WTC11 (cell line): ENCODE results near the gene TEX261. TPM values are rescaled to one million over a fixed set of nuclear protein-coding genes. Genes with fewer than 3 reads are reported as not detected.
A peak's percentile ranks its signal among the peaks of the same experiment; 100 is the strongest.

Source experiments
- CREM ChIP-seq: sonication (generic); formaldehyde crosslinking; IDR thresholded peaks from 2 replicates; pipeline ENCODE4 v1.8.1; 2022; ENCODE audit warnings: mild to moderate bottlenecking, missing genetic modification reagents, moderate library complexity
- ELF4 ChIP-seq: sonication (generic); formaldehyde crosslinking; IDR thresholded peaks from 2 replicates; pipeline ENCODE4 v1.8.1; 2022; ENCODE audit warnings: low read depth, mild to moderate bottlenecking, moderate library complexity, missing genetic modification reagents
- FOXJ3 ChIP-seq: sonication (generic); formaldehyde crosslinking; IDR thresholded peaks from 2 replicates; pipeline ENCODE4 v1.9.0; 2021; ENCODE audit warnings: missing genetic modification reagents, mild to moderate bottlenecking, borderline replicate concordance
- IRF2 ChIP-seq: sonication (generic); formaldehyde crosslinking; IDR thresholded peaks from 2 replicates; pipeline ENCODE4 v1.8.0; 2022; ENCODE audit warnings: low read depth, missing genetic modification reagents, borderline replicate concordance
- PRRX2 ChIP-seq: fragments of 250-450 bp; sonication (Bioruptor Pico); IDR thresholded peaks from 2 replicates; pipeline ENCODE4 v1.8.0; 2021; ENCODE audit warnings: mild to moderate bottlenecking
- SP1 ChIP-seq: sonication (generic); formaldehyde crosslinking; conservative IDR thresholded peaks from 2 replicates; pipeline ENCODE4 v1.8.1; 2022; ENCODE audit warnings: missing genetic modification reagents
- TCF7 ChIP-seq: sonication (generic); formaldehyde crosslinking; IDR thresholded peaks from 2 replicates; pipeline ENCODE4 v1.8.0; 2022; ENCODE audit warnings: mild to moderate bottlenecking, low read depth, missing genetic modification reagents, moderate library complexity
- TEAD1 ChIP-seq: sonication (generic); formaldehyde crosslinking; IDR thresholded peaks from 2 replicates; pipeline ENCODE4 v1.8.0; 2022; ENCODE audit warnings: mild to moderate bottlenecking, missing genetic modification reagents
- ZNF671 ChIP-seq: fragments of 250-450 bp; sonication (Bioruptor Pico); IDR thresholded peaks from 2 replicates; pipeline ENCODE4 v1.8.0; 2021; ENCODE audit warnings: mild to moderate bottlenecking
- total RNA-seq: library from RNA; stranded (reverse); gene quantifications from 3 replicates; pipeline ENCODE4 v1.2.3, GENCODE V29; 2021
- TF ChIP-seq, protein P1 (sequence below): fragments of 250-450 bp; sonication (Bioruptor Pico); conservative IDR thresholded peaks from 2 replicates; pipeline ENCODE4 v1.9.0; 2021; ENCODE audit warnings: mild to moderate bottlenecking
- TF ChIP-seq, protein P2 (sequence below): sonication (generic); formaldehyde crosslinking; IDR thresholded peaks from 2 replicates; pipeline ENCODE4 v1.8.0; 2022; ENCODE audit warnings: mild to moderate bottlenecking, missing genetic modification reagents
- TF ChIP-seq, protein P3 (sequence below): fragments of 250-450 bp; sonication (Bioruptor Pico); IDR thresholded peaks from 2 replicates; pipeline ENCODE4 v1.8.0; 2021; ENCODE audit warnings: mild to moderate bottlenecking
- TF ChIP-seq, protein P4 (sequence below): sonication (generic); formaldehyde crosslinking; IDR thresholded peaks from 2 replicates; pipeline ENCODE4 v1.8.1; 2022; ENCODE audit warnings: low read depth, missing genetic modification reagents, borderline replicate concordance
- TF ChIP-seq, protein P5 (sequence below): sonication (generic); formaldehyde crosslinking; IDR thresholded peaks from 2 replicates; pipeline ENCODE4 v1.8.1; 2023; ENCODE audit warnings: mild to moderate bottlenecking, missing genetic modification reagents, moderate library complexity
- TF ChIP-seq, protein P6 (sequence below): sonication (generic); formaldehyde crosslinking; IDR thresholded peaks from 2 replicates; pipeline ENCODE4 v1.8.0; 2023; ENCODE audit warnings: mild to moderate bottlenecking, missing genetic modification reagents
- TF ChIP-seq, protein P7 (sequence below): sonication (generic); formaldehyde crosslinking; IDR thresholded peaks from 2 replicates; pipeline ENCODE4 v1.8.1; 2023; ENCODE audit warnings: mild to moderate bottlenecking, moderate library complexity, missing genetic modification reagents
- TF ChIP-seq, protein P8 (sequence below): sonication (generic); formaldehyde crosslinking; IDR thresholded peaks from 2 replicates; pipeline ENCODE4 v1.8.1; 2022; ENCODE audit warnings: low read depth, mild to moderate bottlenecking, moderate library complexity, missing genetic modification reagents, borderline replicate concordance
- TF ChIP-seq, protein P9 (sequence below): sonication (generic); formaldehyde crosslinking; IDR thresholded peaks from 2 replicates; pipeline ENCODE4 v1.8.1; 2023; ENCODE audit warnings: mild to moderate bottlenecking, missing genetic modification reagents
- TF ChIP-seq, protein P10 (sequence below): sonication (generic); formaldehyde crosslinking; IDR thresholded peaks from 2 replicates; pipeline ENCODE4 v1.8.0; 2022; ENCODE audit warnings: mild to moderate bottlenecking, missing genetic modification reagents

Gene TEX261
- total RNA-seq, 1 experiment from 2014 or later, result 18.3 TPM

DNA sequence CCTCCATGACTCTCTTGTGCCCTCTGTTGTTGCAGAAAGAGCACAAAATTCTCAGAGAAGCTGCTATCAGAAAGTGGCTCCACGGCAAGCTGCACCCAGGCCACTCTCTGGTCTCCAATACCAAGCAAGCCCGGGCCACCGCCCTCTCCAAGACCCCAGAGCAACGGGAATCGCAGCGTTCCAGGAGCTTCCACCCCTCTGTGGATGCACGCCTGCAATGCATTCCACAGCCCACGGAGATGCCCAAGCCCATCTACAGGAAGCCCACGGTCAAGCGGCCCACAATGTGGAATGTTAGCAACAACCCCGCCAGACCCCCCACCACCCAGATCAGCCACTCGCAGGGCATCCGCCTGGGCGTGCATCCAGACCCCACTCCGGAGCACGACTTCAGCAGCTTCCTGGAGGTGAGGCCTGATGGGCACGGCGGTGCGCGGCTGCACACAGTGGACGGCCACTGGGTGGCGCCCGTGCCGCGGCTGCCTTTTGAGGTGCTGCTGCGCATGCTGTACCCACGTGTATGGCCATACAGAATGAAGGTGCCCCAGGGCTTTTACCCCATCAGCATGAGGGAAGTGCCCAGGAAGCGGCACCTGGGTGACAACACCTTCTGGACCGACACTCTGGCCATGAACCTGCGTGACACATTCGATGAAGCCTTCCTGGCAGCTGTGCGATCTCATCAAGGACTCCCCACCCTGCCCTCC, 9.9 kb downstream of the TEX261 start (continued):
- no peak for TF ChIP-seq TEAD1 (CRISPR knock-in tag)
- TF ChIP-seq, protein P1, sequence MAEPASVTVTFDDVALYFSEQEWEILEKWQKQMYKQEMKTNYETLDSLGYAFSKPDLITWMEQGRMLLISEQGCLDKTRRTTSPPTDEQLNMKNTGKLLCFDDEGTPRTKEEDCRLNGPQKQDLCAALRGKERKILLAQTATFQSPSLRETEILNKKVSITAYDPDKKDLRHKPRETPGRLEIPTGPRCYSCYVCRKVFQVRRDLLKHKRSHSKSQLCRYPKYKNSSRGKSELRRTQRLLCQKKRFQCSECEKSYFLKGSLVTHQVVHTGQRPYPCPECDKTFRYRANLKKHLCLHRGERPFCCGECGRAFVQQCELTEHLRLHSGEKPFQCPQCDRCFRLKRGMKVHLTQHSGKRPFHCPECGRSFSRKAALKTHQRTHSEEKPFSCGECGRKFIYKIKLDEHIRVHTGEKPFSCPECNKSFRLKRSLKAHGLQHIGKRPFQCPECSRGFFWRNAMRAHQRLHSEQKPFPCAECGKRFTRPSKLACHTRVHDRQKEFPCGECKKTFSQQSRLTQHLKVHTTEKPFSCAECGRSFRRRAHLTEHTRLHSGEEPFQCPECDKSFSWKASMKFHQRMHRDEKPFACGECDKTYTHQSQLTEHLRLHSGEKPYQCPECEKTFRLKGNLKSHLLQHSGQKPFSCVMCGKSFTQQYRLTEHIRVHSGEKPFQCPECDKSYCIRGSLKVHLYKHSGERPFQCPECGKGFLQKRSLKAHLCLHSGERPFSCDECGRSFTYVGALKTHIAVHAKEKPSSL, result no peak
- TF ChIP-seq, protein P2, sequence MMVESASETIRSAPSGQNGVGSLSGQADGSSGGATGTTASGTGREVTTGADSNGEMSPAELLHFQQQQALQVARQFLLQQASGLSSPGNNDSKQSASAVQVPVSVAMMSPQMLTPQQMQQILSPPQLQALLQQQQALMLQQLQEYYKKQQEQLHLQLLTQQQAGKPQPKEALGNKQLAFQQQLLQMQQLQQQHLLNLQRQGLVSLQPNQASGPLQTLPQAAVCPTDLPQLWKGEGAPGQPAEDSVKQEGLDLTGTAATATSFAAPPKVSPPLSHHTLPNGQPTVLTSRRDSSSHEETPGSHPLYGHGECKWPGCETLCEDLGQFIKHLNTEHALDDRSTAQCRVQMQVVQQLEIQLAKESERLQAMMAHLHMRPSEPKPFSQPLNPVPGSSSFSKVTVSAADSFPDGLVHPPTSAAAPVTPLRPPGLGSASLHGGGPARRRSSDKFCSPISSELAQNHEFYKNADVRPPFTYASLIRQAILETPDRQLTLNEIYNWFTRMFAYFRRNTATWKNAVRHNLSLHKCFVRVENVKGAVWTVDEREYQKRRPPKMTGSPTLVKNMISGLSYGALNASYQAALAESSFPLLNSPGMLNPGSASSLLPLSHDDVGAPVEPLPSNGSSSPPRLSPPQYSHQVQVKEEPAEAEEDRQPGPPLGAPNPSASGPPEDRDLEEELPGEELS (CRISPR knock-in tag), result 0 out of 2 replicates have a peak, but pooled peaks have one; percentile 16
- TF ChIP-seq TCF7 (CRISPR knock-in tag), result no peak
- TF ChIP-seq SP1 (CRISPR knock-in tag), result peak; percentile 35; the same call in 1 of the 2 replicates
- TF ChIP-seq FOXJ3 (CRISPR knock-in tag), result no peak
- TF ChIP-seq CREM (CRISPR knock-in tag), result 0 out of 2 replicates have a peak, but pooled peaks have one; percentile 45
- TF ChIP-seq IRF2, result no peak
- TF ChIP-seq, protein P3, sequence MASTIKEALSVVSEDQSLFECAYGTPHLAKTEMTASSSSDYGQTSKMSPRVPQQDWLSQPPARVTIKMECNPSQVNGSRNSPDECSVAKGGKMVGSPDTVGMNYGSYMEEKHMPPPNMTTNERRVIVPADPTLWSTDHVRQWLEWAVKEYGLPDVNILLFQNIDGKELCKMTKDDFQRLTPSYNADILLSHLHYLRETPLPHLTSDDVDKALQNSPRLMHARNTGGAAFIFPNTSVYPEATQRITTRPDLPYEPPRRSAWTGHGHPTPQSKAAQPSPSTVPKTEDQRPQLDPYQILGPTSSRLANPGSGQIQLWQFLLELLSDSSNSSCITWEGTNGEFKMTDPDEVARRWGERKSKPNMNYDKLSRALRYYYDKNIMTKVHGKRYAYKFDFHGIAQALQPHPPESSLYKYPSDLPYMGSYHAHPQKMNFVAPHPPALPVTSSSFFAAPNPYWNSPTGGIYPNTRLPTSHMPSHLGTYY (CRISPR knock-in tag), result 0 out of 2 replicates have a peak, but pooled peaks have one; percentile 56
- TF ChIP-seq, protein P4, sequence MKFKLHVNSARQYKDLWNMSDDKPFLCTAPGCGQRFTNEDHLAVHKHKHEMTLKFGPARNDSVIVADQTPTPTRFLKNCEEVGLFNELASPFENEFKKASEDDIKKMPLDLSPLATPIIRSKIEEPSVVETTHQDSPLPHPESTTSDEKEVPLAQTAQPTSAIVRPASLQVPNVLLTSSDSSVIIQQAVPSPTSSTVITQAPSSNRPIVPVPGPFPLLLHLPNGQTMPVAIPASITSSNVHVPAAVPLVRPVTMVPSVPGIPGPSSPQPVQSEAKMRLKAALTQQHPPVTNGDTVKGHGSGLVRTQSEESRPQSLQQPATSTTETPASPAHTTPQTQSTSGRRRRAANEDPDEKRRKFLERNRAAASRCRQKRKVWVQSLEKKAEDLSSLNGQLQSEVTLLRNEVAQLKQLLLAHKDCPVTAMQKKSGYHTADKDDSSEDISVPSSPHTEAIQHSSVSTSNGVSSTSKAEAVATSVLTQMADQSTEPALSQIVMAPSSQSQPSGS (CRISPR knock-in tag), result no peak
- TF ChIP-seq, protein P5, sequence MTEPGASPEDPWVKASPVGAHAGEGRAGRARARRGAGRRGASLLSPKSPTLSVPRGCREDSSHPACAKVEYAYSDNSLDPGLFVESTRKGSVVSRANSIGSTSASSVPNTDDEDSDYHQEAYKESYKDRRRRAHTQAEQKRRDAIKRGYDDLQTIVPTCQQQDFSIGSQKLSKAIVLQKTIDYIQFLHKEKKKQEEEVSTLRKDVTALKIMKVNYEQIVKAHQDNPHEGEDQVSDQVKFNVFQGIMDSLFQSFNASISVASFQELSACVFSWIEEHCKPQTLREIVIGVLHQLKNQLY (CRISPR knock-in tag), result 0 out of 2 replicates have a peak, but pooled peaks have one; percentile 29
- TF ChIP-seq, protein P6, sequence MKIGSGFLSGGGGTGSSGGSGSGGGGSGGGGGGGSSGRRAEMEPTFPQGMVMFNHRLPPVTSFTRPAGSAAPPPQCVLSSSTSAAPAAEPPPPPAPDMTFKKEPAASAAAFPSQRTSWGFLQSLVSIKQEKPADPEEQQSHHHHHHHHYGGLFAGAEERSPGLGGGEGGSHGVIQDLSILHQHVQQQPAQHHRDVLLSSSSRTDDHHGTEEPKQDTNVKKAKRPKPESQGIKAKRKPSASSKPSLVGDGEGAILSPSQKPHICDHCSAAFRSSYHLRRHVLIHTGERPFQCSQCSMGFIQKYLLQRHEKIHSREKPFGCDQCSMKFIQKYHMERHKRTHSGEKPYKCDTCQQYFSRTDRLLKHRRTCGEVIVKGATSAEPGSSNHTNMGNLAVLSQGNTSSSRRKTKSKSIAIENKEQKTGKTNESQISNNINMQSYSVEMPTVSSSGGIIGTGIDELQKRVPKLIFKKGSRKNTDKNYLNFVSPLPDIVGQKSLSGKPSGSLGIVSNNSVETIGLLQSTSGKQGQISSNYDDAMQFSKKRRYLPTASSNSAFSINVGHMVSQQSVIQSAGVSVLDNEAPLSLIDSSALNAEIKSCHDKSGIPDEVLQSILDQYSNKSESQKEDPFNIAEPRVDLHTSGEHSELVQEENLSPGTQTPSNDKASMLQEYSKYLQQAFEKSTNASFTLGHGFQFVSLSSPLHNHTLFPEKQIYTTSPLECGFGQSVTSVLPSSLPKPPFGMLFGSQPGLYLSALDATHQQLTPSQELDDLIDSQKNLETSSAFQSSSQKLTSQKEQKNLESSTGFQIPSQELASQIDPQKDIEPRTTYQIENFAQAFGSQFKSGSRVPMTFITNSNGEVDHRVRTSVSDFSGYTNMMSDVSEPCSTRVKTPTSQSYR (CRISPR knock-in tag), result no peak
- TF ChIP-seq ZNF671 (CRISPR knock-in tag), result no peak
- TF ChIP-seq, protein P7, sequence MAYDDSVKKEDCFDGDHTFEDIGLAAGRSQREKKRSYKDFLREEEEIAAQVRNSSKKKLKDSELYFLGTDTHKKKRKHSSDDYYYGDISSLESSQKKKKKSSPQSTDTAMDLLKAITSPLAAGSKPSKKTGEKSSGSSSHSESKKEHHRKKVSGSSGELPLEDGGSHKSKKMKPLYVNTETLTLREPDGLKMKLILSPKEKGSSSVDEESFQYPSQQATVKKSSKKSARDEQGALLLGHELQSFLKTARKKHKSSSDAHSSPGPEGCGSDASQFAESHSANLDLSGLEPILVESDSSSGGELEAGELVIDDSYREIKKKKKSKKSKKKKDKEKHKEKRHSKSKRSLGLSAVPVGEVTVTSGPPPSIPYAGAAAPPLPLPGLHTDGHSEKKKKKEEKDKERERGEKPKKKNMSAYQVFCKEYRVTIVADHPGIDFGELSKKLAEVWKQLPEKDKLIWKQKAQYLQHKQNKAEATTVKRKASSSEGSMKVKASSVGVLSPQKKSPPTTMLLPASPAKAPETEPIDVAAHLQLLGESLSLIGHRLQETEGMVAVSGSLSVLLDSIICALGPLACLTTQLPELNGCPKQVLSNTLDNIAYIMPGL (CRISPR knock-in tag), result peak; percentile 84
- TF ChIP-seq PRRX2 (CRISPR knock-in tag), result no peak
- TF ChIP-seq, protein P8, sequence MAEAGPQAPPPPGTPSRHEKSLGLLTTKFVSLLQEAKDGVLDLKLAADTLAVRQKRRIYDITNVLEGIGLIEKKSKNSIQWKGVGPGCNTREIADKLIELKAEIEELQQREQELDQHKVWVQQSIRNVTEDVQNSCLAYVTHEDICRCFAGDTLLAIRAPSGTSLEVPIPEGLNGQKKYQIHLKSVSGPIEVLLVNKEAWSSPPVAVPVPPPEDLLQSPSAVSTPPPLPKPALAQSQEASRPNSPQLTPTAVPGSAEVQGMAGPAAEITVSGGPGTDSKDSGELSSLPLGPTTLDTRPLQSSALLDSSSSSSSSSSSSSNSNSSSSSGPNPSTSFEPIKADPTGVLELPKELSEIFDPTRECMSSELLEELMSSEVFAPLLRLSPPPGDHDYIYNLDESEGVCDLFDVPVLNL (CRISPR knock-in tag), result no peak
- TF ChIP-seq, protein P9, sequence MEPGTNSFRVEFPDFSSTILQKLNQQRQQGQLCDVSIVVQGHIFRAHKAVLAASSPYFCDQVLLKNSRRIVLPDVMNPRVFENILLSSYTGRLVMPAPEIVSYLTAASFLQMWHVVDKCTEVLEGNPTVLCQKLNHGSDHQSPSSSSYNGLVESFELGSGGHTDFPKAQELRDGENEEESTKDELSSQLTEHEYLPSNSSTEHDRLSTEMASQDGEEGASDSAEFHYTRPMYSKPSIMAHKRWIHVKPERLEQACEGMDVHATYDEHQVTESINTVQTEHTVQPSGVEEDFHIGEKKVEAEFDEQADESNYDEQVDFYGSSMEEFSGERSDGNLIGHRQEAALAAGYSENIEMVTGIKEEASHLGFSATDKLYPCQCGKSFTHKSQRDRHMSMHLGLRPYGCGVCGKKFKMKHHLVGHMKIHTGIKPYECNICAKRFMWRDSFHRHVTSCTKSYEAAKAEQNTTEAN (CRISPR knock-in tag), result no peak
- TF ChIP-seq, protein P10, sequence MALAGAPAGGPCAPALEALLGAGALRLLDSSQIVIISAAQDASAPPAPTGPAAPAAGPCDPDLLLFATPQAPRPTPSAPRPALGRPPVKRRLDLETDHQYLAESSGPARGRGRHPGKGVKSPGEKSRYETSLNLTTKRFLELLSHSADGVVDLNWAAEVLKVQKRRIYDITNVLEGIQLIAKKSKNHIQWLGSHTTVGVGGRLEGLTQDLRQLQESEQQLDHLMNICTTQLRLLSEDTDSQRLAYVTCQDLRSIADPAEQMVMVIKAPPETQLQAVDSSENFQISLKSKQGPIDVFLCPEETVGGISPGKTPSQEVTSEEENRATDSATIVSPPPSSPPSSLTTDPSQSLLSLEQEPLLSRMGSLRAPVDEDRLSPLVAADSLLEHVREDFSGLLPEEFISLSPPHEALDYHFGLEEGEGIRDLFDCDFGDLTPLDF (CRISPR knock-in tag), result no peak
- no peak for TF ChIP-seq ELF4 (CRISPR knock-in tag)
